Measurements from ENCODE around the gene EFNA5. TPM values are rescaled to one million over a fixed set of nuclear protein-coding genes. Genes with fewer than 3 reads are reported as not detected.

Gene EFNA5
- total RNA-seq, 5 donors from 2014 or later (not counting 1 experiment from before 2014, with no cell fraction given) = 0.06 to 2.6 (median 0.21) TPM; not detected in 1

GRCh38 chr5:107640568-107640967 lies 30.2 kb downstream of the EFNA5 start:
- 85% methylated on average over 2 of the region's 3 CpGs for WGBS (ENCODE audit: insufficient coverage)

GRCh38 chr5:107639990-107640389 lies 30.7 kb downstream of the EFNA5 start:
- Histone ChIP-seq H3K36me3 (ENCODE audit: control insufficient read depth in 2 of 2, extremely low read depth in 1 of 2, insufficient read depth in 1 of 2, low read length in 1 of 2) (no peaks in the 10 kb centered on the region), H3K4me3 (ENCODE audit: control insufficient read depth in 1 of 2, extremely low read depth in 1 of 2, low read length in 1 of 2) (no peak overlapping the region), H3K4me1 (ENCODE audit: control insufficient read depth in 1 of 2, extremely low read depth in 1 of 2, insufficient read depth in 2 of 2, low read length in 2 of 2) (no peaks in the 10 kb centered on the region), H3K27ac (ENCODE audit: low read length) (no peak overlapping the region), H3K9me3 (no peaks in the 10 kb centered on the region), H3K27me3 (replicated peaks in 1 of 2; ENCODE audit: control insufficient read depth in 2 of 2, extremely low read depth in 1 of 2, insufficient read depth in 2 of 2, low read length in 1 of 2) (no peaks in the 10 kb centered on the region)
- ATAC-seq (replicated peaks in 1 of 4) = no peak
- Mint-ChIP-seq H3K4me1 (no peaks in the 10 kb centered on the region), H3K4me3 (no peak overlapping the region), H3K36me3 (no peaks in the 10 kb centered on the region), H3K27me3 (peaks cover 12 to 18% of the 10 kb centered on the region in 2 donors), H3K9me3 (no peaks in the 10 kb centered on the region), H3K27ac (no peak overlapping the region)
- no CpG with 5 or more reads among the region's 3 CpGs for WGBS (ENCODE audit: insufficient coverage)
- CTCF ChIA-PET = interaction anchor here in 1 of 2 donors (0.7 kb wide), 1 partner anchor 12 kb away, joined by 4 read pairs; no protein-coding TSS in a partner anchor
- POLR2A ChIA-PET = no interaction called here
- DNase-seq = no peak

More at GRCh38 chr5:107640568-107640967, 30.2 kb downstream of the EFNA5 start:
- H3K4me1 Mint-ChIP-seq = no peaks in the 10 kb centered on the region
- no peaks in the 10 kb centered on the region for H3K9me3 Mint-ChIP-seq
- H3K9me3 ChIP-seq = no peaks in the 10 kb centered on the region
- CTCF ChIA-PET = interaction anchor here in 1 of 2 donors (0.7 kb wide), 1 partner anchor 11 kb away, joined by 4 read pairs; no protein-coding TSS in a partner anchor
- no peaks in the 10 kb centered on the region for H3K27me3 ChIP-seq (replicated peaks in 1 of 2; ENCODE audit: control insufficient read depth in 2 of 2, extremely low read depth in 1 of 2, insufficient read depth in 2 of 2, low read length in 1 of 2)
- H3K36me3 ChIP-seq (ENCODE audit: control insufficient read depth in 2 of 2, extremely low read depth in 1 of 2, insufficient read depth in 1 of 2, low read length in 1 of 2) = no peaks in the 10 kb centered on the region
- no peak overlapping the region for H3K4me3 ChIP-seq (ENCODE audit: control insufficient read depth in 1 of 2, extremely low read depth in 1 of 2, low read length in 1 of 2)
- peaks cover 8 to 18% of the 10 kb centered on the region in 2 donors for H3K27me3 Mint-ChIP-seq
- no peak overlapping the region for H3K4me3 Mint-ChIP-seq
- POLR2A ChIA-PET = no interaction called here
- H3K27ac Mint-ChIP-seq = no peak overlapping the region
- H3K27ac ChIP-seq (ENCODE audit: low read length) = no peak overlapping the region
- ATAC-seq (replicated peaks in 1 of 4) = no peak
- H3K4me1 ChIP-seq (ENCODE audit: control insufficient read depth in 1 of 2, extremely low read depth in 1 of 2, insufficient read depth in 2 of 2, low read length in 2 of 2) = no peaks in the 10 kb centered on the region
- no peaks in the 10 kb centered on the region for H3K36me3 Mint-ChIP-seq
- DNase-seq = no peak

GRCh38 chr5:107636555-107636954 lies 34.2 kb downstream of the EFNA5 start:
- H3K27me3 Mint-ChIP-seq = peaks cover 17 to 27% of the 10 kb centered on the region in 2 donors

GRCh38 chr5:107636068-107636467 lies 34.7 kb downstream of the EFNA5 start:
- Histone ChIP-seq H3K9me3 (no peaks in the 10 kb centered on the region), H3K36me3 (ENCODE audit: control insufficient read depth in 2 of 2, extremely low read depth in 1 of 2, insufficient read depth in 1 of 2, low read length in 1 of 2) (no peaks in the 10 kb centered on the region), H3K27me3 (replicated peaks in 1 of 2; ENCODE audit: control insufficient read depth in 2 of 2, extremely low read depth in 1 of 2, insufficient read depth in 2 of 2, low read length in 1 of 2) (no peaks in the 10 kb centered on the region), H3K4me3 (ENCODE audit: control insufficient read depth in 1 of 2, extremely low read depth in 1 of 2, low read length in 1 of 2) (no peak overlapping the region), H3K4me1 (ENCODE audit: control insufficient read depth in 1 of 2, extremely low read depth in 1 of 2, insufficient read depth in 2 of 2, low read length in 2 of 2) (no peaks in the 10 kb centered on the region), H3K27ac (ENCODE audit: low read length) (no peak overlapping the region)
- no peak overlapping the region for H3K4me3 Mint-ChIP-seq
- no peaks in the 10 kb centered on the region for H3K9me3 Mint-ChIP-seq
- H3K36me3 Mint-ChIP-seq = no peaks in the 10 kb centered on the region
- ChIA-PET CTCF (interaction anchor here in 1 of 2 donors (1.3 kb wide), 1 partner anchor 64 kb away, joined by 3 read pairs; no protein-coding TSS in a partner anchor), POLR2A (no interaction called here)
- WGBS (ENCODE audit: insufficient coverage) = 86% methylated on average over 1 of the region's 4 CpGs
- peaks cover 17 to 27% of the 10 kb centered on the region in 2 donors for H3K27me3 Mint-ChIP-seq
- ATAC-seq (replicated peaks in 1 of 4) = no peak
- H3K4me1 Mint-ChIP-seq = no peaks in the 10 kb centered on the region
- no peak overlapping the region for H3K27ac Mint-ChIP-seq
- DNase-seq = no peak

More at GRCh38 chr5:107636555-107636954, 34.2 kb downstream of the EFNA5 start:
- CTCF ChIA-PET = interaction anchor here in 1 of 2 donors (1.3 kb wide), 1 partner anchor 64 kb away, joined by 3 read pairs; no protein-coding TSS in a partner anchor
- Mint-ChIP-seq H3K9me3 (no peaks in the 10 kb centered on the region), H3K27ac (no peak overlapping the region), H3K4me3 (no peak overlapping the region), H3K36me3 (no peaks in the 10 kb centered on the region), H3K4me1 (no peaks in the 10 kb centered on the region)
- Histone ChIP-seq H3K36me3 (ENCODE audit: control insufficient read depth in 2 of 2, extremely low read depth in 1 of 2, insufficient read depth in 1 of 2, low read length in 1 of 2) (no peaks in the 10 kb centered on the region), H3K4me1 (ENCODE audit: control insufficient read depth in 1 of 2, extremely low read depth in 1 of 2, insufficient read depth in 2 of 2, low read length in 2 of 2) (no peaks in the 10 kb centered on the region), H3K27me3 (replicated peaks in 1 of 2; ENCODE audit: control insufficient read depth in 2 of 2, extremely low read depth in 1 of 2, insufficient read depth in 2 of 2, low read length in 1 of 2) (no peaks in the 10 kb centered on the region), H3K9me3 (no peaks in the 10 kb centered on the region), H3K27ac (ENCODE audit: low read length) (no peak overlapping the region), H3K4me3 (ENCODE audit: control insufficient read depth in 1 of 2, extremely low read depth in 1 of 2, low read length in 1 of 2) (no peak overlapping the region)
- POLR2A ChIA-PET = no interaction called here
- DNase-seq (no peak), ATAC-seq (replicated peaks in 1 of 4) (no peak)
- WGBS (ENCODE audit: insufficient coverage) = no CpG with 5 or more reads among the region's 3 CpGs

GRCh38 chr5:107634981-107635848 lies 35.5 kb downstream of the EFNA5 start:
- Mint-ChIP-seq H3K4me3 (no peak overlapping the region), H3K4me1 (no peaks in the 10 kb centered on the region), H3K27ac (no peak overlapping the region), H3K27me3 (peaks cover 17 to 20% of the 10 kb centered on the region in 2 donors), H3K36me3 (no peaks in the 10 kb centered on the region), H3K9me3 (no peaks in the 10 kb centered on the region)
- POLR2A ChIA-PET = no interaction called here
- no peaks in the 10 kb centered on the region for H3K9me3 ChIP-seq
- ATAC-seq (replicated peaks in 1 of 4) (no peak), DNase-seq (no peak)
- CTCF ChIA-PET = interaction anchor here in 1 of 2 donors (1.3 kb wide), 1 partner anchor 63 kb away, joined by 3 read pairs; no protein-coding TSS in a partner anchor
- H3K27ac ChIP-seq (ENCODE audit: low read length) = no peak overlapping the region
- no peaks in the 10 kb centered on the region for H3K36me3 ChIP-seq (ENCODE audit: control insufficient read depth in 2 of 2, extremely low read depth in 1 of 2, insufficient read depth in 1 of 2, low read length in 1 of 2)
- H3K4me1 ChIP-seq (ENCODE audit: control insufficient read depth in 1 of 2, extremely low read depth in 1 of 2, insufficient read depth in 2 of 2, low read length in 2 of 2) = no peaks in the 10 kb centered on the region
- H3K27me3 ChIP-seq (replicated peaks in 1 of 2; ENCODE audit: control insufficient read depth in 2 of 2, extremely low read depth in 1 of 2, insufficient read depth in 2 of 2, low read length in 1 of 2) = no peaks in the 10 kb centered on the region
- WGBS (ENCODE audit: insufficient coverage) = no CpG with 5 or more reads among the region's 7 CpGs
- no peak overlapping the region for H3K4me3 ChIP-seq (ENCODE audit: control insufficient read depth in 1 of 2, extremely low read depth in 1 of 2, low read length in 1 of 2)

GRCh38 chr5:107633171-107633901 lies 37.4 kb downstream of the EFNA5 start:
- Histone ChIP-seq H3K4me3 (ENCODE audit: control insufficient read depth in 1 of 2, extremely low read depth in 1 of 2, low read length in 1 of 2) (no peak overlapping the region), H3K27me3 (replicated peaks in 1 of 2; ENCODE audit: control insufficient read depth in 2 of 2, extremely low read depth in 1 of 2, insufficient read depth in 2 of 2, low read length in 1 of 2) (no peaks in the 10 kb centered on the region), H3K4me1 (ENCODE audit: control insufficient read depth in 1 of 2, extremely low read depth in 1 of 2, insufficient read depth in 2 of 2, low read length in 2 of 2) (no peaks in the 10 kb centered on the region), H3K9me3 (no peaks in the 10 kb centered on the region), H3K36me3 (ENCODE audit: control insufficient read depth in 2 of 2, extremely low read depth in 1 of 2, insufficient read depth in 1 of 2, low read length in 1 of 2) (no peaks in the 10 kb centered on the region), H3K27ac (ENCODE audit: low read length) (no peak overlapping the region)
- DNase-seq (no peak), ATAC-seq (replicated peaks in 1 of 4) (no peak)
- H3K36me3 Mint-ChIP-seq = no peaks in the 10 kb centered on the region
- ChIA-PET POLR2A (no interaction called here), CTCF (no interaction called here)
- no peaks in the 10 kb centered on the region for H3K4me1 Mint-ChIP-seq
- no peak overlapping the region for H3K27ac Mint-ChIP-seq
- H3K9me3 Mint-ChIP-seq = no peaks in the 10 kb centered on the region
- no peak overlapping the region for H3K4me3 Mint-ChIP-seq
- peaks cover 17 to 19% of the 10 kb centered on the region in 2 donors for H3K27me3 Mint-ChIP-seq
- WGBS (ENCODE audit: insufficient coverage) = 79% methylated on average over 4 of the region's 11 CpGs
